Glomerular visceral epithelial cell (primary cell): ENCODE data around the gene ABCG8.
"Not testable (repeated sequence)": the region's sequence is repeated elsewhere in the genome, so short reads cannot be mapped to it uniquely, and the experiment has no call there.

Source experiments
- DNase-seq: peaks from one replicate; pipeline ENCODE4 v3.0.0-alpha.2; 2016; ENCODE audit errors: extremely low spot score

The ABCG8 gene

GRCh38 chr2:43874776-43875451, 36.1 kb downstream of the ABCG8 start:
- DNase-seq: no peak

GRCh38 chr2:43877782-43878464, 39.2 kb downstream of the ABCG8 start:
- DNase-seq: peak; percentile 61

- no peak for DNase-seq
Measured at GRCh38 chr2:43879261-43879660, 40.5 kb downstream of the ABCG8 start.

- DNase-seq: no peak
Measured at GRCh38 chr2:43880471-43880870, 41.7 kb downstream of the ABCG8 start.

GRCh38 chr2:43880952-43881351, 42.2 kb downstream of the ABCG8 start:
- no peak for DNase-seq

- DNase-seq: no peak
Measured at GRCh38 chr2:43882312-43882711, 43.5 kb downstream of the ABCG8 start.

GRCh38 chr2:43884689-43885088, 45.9 kb downstream of the ABCG8 start:
- DNase-seq: no peak

GRCh38 chr2:43885132-43885632, 46.4 kb downstream of the ABCG8 start:
- no peak for DNase-seq

GRCh38 chr2:43887176-43887575, 48.4 kb downstream of the ABCG8 start:
- DNase-seq: no peak

GRCh38 chr2:43889416-43889815, 50.6 kb downstream of the ABCG8 start:
- no peak for DNase-seq

GRCh38 chr2:43890855-43891254, 52.1 kb downstream of the ABCG8 start:
- no peak for DNase-seq

GRCh38 chr2:43894743-43895142, 56.0 kb downstream of the ABCG8 start:
- no peak for DNase-seq

GRCh38 chr2:43896906-43897305, 58.1 kb downstream of the ABCG8 start:
- DNase-seq: no peak

- DNase-seq: no peak
Measured at GRCh38 chr2:43897492-43897891, 58.7 kb downstream of the ABCG8 start.

- no peak for DNase-seq
Measured at GRCh38 chr2:43898134-43898837, 59.5 kb downstream of the ABCG8 start.

- no peak for DNase-seq
Measured at GRCh38 chr2:43898838-43899346, 60.1 kb downstream of the ABCG8 start.

- no peak for DNase-seq
Measured at GRCh38 chr2:43899589-43899988, 60.8 kb downstream of the ABCG8 start.

GRCh38 chr2:43905371-43905803, 66.6 kb downstream of the ABCG8 start:
- peak; percentile 60 for DNase-seq

GRCh38 chr2:43905871-43906270, 67.1 kb downstream of the ABCG8 start:
- DNase-seq: peak; percentile 17

- DNase-seq: no peak
Measured at GRCh38 chr2:43906448-43907109, 67.8 kb downstream of the ABCG8 start.

- not testable (repeated sequence) for DNase-seq
Measured at GRCh38 chr2:43911136-43911790, 72.5 kb downstream of the ABCG8 start.
